HG03521 (cell line): ENCODE data around the gene ZCCHC2.

Source experiments
- ATAC-seq: cut with Tn5 transposase; IDR thresholded peaks from one replicate; pipeline ENCODE4 v1.9.1; 2021; ENCODE audit warnings: mild to moderate bottlenecking, moderate library complexity; ENCODE audit not compliant: unreplicated experiment

ZCCHC2 gene

DNA sequence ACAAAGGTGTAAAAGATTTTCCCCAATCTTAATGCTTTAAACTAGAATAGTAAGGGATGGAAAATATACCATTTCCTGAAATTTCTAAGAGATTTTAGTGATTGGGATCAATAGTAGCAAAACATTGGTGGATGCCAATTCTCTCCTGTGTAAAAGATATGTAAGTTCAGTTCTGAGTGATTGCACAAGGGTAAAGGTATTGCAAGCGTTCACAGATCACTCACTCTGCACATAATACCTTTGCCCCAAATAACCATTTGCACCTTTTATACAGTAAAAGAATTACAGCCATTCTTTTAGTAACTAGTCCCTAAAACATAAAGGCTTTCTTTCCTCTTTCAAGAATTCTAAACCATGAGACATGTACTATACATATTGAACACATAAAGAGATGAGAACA, 13.0 kb upstream of the ZCCHC2 start:
- ATAC-seq, result no peak

DNA sequence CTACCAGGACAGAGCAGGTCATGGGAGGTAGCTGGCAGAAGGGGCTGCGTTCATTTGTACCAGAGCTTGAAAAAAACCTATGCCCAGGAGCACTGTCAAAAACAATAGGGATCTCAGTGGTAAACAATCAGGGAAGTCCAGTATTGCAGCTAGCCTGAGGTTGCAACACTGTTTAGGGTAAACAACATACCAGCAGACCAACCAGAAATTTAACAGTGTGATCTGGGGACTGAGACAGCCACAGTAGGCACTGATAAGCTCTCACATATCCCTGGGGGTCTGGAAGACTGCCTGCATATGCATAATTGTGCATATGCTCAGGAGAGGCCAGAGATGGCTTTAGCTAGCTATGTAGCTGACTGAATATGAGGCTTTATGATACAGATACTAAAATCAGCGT, 12.0 kb upstream of the ZCCHC2 start:
- no peak for ATAC-seq

DNA sequence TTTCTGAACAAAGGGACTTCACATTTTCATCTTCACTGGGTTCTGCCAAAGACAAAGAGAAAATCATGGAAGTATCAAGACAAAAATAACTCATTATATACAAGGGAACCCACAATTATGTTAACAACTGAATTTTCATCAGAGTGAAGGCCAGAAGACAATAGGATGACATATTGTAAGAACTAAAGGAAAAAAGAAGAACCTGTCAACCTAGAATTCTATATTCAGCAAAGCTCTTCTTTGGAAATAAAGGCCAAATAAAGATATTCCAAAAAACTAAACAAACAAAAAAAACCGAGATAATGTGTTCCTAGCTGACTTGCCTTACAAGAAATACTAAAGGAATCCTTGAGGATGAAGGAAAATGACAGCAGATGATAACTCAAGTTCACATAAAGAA, 10.3 kb upstream of the ZCCHC2 start:
- ATAC-seq, result no peak

DNA sequence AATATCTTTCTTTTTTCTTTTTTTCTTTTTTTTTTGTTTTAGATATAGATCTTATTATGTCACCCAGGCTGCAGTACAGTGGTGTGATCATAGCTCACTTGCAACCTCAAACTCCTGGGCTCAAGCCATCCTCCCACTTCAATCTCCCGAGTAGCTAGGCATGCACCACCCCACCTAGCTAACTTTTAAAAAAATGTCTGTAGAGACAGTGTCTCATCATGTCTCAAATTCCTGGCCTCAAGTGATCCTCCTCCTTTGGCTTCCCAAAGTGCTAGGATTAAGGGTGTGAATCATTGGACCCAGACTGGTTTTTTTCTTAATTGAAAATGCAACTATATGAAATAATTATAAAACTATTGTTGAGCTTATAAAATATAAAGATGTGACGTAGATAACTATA, 9.8 kb upstream of the ZCCHC2 start:
- ATAC-seq, result no peak

DNA sequence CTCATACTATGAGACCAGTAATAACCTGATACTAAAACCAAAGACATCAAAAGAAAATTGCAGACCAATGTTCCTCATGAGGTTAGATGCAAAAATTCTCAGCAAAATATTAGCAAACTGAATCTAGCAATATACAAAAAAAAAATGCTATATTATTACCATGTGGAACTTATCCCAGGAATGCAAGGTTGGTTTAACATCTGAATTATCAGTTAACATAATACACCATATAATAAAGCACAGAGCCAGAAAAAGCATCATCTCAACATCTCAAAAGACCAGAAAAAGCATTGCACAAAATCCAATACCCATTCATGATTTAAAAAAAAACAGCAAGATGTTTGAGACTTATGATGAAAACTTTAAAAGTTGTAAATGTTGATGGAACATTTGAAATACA, 8.3 kb upstream of the ZCCHC2 start:
- ATAC-seq, result no peak

DNA sequence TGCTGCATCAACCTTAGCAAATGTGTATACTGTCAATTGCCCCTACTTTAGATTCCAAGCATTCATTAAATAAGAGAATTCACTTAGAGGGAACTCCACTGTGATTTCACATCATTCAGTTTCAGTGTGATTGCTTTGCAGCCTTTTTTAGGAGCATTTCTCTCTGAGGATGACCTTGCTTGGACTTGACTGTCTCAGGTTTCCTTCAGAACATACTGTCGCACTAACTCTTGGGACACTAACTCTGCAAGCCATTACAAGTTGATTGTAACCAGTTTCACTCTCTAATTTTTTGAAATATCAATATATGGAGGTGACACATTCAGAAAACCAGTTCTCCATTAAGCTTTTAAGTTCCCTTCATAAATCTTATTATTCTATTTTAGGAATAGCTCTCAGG, 6.6 kb upstream of the ZCCHC2 start:
- no peak for ATAC-seq

DNA sequence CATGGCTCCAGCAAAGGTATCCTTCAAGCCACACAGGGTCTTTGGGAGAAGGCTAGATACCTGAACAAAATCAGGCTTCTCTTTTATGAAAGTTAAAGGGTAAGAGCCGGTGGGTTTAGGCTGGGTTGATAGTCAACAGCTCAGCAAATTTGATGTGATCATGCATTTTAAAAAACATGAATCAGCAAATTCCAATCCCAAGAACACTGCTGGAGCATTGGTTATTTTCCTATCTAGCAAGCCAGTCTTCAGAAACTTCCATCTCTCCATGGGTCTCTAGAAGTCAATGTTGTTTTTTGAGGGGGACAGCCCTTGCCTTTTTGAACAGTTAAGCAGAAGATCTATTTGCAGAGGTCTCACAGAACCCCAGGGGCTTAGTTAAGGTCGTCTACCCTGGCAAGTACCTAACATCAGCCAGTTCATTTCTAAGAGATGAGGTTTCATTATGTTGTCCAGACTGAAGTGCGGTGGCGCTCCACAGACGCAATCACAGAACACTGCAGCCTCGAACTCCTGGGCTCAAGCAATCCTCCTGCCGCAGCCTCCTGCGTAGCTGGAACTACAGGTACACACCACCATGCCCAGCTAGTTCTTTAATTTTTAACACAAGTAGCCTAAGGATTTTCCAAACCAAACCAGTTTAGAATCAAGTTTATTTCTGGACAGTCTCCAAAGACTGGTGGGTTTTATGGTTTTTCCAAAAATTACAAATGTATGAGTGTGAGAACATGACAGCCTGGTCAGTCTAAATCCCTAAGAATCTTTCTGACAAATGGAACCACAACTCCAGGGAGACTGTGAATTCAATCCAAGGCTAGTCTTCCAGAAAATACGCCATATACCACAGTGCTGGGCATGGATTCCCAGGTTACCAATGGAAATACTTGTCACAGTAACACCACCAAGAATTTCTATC, 4.1 kb upstream of the ZCCHC2 start:
- no peak for ATAC-seq

DNA sequence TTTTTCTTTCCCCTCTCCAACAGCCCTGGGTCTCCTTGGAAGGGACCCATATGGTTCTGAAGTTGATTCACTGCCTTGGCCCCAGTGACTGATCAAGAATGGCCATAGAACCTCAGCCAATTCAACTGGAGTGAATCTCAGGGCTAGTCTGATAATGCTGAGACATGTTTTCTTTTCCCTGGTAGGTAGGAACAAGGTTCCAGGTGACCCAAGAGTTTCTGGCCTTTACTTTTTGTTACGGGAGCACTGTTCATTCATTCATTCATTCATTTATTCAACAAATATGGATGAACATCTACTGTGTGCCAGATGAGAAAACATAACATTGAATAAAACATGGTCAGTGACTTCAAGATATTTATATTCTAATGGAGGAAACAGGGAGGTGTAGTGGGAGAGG, 3.1 kb upstream of the ZCCHC2 start:
- ATAC-seq, result no peak

DNA sequence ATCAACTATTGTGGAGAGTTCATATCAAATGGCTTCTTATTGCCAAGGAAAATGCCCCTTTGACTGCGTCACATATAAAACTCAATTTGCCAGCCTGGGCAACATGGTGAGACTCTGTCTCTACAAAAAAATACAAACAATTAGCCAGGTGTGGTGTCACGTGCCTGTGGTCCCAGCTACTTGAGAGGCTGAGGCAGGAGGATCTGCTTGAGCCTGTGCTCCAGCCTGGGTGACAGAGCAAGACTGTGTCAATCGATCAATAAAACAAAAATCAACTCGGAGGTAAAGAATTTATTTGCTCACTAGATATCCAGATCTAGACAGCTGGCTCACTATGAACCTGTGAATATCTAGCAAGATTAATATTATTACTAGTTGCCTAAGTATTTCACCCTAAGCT, 1.7 kb upstream of the ZCCHC2 start:
- ATAC-seq, result no peak

DNA sequence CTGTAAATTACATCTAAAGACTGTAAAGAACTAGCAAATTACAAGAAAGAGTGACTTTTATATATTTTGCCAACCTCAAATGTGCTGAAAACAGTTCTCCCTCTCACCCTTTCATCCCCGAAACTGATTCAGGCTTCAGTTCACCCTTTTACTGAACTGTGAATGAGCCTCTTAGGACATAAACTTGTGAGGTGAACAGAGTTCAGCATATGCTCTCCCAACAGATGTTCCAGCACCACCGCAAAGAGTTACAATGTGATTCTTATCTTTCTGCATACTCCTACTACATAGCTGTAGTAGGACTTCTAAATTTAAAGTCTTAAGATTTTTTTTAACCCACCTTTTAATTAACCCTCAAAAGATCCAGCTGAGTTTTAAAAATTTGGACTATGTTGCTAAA, 1.2 kb upstream of the ZCCHC2 start:
- ATAC-seq, result no peak

DNA sequence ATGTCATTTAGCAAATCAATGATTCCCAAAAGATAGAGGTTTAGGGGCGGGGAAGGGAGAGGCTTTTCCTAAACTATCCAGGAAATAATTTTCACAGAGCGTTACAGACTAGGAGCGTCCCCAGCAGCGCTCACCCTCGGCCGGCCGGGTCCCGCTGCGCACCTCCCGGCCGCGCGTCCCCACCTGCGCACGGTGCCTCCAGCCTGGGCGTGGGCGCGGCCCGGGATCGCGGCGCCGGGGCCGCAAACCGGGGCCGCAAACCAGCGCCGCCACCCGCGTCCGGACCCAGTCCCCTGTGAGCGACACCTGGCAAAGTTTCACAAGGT, 684 bp upstream of the ZCCHC2 start:
- no peak for ATAC-seq

DNA sequence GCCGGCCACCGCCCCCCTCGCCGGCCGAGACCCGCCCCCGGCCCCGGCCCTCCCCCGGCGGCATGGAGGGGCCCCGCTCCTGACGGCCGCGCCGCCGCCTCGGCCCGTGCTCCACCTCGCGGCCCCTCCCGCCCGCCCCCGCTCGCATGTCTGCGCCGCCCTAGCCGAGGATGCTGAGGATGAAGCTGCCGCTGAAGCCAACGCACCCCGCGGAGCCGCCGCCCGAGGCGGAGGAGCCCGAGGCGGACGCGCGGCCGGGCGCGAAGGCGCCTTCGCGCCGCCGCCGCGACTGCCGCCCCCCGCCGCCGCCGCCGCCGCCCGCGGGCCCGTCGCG, 397 bp downstream of the ZCCHC2 start:
- no peak for ATAC-seq

DNA sequence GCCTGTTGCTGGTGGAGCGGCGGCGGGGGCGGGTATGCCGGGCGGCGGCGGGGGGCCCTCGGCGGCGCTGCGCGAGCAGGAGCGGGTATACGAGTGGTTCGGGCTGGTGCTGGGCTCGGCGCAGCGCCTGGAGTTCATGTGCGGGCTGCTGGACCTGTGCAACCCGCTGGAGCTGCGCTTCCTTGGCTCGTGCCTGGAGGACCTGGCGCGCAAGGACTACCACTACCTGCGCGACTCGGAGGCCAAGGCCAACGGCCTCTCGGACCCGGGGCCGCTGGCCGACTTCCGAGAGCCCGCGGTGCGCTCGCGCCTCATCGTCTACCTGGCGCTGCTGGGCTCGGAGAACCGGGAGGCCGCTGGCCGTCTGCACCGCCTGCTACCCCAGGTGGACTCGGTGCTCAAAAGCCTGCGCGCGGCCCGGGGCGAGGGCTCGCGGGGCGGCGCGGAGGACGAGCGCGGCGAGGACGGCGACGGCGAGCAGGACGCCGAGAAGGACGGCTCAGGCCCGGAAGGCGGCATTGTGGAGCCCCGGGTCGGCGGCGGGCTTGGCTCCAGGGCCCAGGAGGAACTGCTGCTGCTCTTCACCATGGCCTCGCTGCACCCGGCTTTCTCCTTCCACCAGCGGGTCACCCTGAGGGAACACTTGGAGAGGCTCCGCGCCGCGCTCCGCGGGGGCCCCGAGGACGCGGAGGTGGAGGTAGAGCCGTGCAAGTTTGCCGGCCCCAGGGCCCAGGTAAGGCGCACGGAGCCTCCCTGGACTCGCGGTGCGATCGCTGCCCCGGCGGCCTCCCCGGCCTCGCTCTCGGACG, 1.0 kb downstream of the ZCCHC2 start:
- peak; percentile 2 for ATAC-seq

DNA sequence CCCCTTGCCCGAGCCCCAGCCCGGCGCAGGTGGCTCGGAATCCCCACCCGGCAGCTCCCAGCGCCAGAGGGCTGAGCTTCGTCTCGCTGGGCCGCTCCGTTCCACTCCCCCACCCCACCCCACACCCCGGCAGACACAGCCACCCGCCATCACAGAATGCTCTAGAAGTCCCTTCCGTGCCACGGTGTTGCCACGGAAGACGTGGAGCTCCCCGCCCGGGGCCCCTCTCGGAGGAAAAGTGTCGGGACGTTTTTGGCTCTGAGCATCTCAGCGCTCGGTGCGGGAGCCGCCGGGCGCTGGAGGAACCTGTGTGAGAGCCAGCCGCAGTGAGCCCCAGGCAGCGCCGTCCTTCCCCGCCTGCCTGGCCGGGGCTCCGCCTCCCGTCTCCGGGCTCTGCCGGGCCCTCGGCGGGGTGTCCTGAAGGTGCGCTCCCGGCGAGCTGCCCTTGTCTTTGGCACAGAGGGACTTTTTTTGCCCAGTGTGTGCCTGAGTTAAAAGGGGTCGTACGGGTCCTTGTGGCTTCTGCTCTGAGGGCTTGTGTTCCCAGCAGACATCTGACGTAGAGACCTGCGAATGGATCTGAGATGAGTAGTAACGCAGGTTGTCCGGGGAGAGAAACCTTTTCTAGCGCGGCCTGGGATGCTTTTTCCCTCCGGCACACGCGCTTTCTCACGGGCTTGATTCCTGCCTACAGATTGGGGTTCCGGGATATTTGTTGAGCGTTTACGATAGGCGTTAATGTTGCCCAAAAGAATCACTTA, 1.8 kb downstream of the ZCCHC2 start:
- ATAC-seq, result no peak

DNA sequence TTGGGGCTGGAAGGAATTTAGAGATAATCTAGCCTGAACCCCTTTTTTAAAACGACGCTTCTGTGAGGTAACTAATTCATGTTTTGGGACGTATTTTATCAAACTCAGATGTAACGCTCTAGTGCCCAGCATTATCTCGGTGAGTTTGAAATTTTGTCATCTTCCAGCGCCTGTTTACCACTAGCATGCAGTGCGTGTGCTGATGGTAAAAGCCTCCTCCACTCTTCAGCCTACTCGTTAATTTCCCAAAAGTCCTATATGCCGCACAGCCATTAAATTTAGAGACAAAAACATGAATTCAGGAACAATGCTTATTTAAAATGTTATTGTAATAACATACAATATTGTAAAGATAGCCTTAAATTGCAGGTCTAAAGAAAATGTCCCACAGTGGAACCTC, 2.8 kb downstream of the ZCCHC2 start:
- no peak for ATAC-seq

DNA sequence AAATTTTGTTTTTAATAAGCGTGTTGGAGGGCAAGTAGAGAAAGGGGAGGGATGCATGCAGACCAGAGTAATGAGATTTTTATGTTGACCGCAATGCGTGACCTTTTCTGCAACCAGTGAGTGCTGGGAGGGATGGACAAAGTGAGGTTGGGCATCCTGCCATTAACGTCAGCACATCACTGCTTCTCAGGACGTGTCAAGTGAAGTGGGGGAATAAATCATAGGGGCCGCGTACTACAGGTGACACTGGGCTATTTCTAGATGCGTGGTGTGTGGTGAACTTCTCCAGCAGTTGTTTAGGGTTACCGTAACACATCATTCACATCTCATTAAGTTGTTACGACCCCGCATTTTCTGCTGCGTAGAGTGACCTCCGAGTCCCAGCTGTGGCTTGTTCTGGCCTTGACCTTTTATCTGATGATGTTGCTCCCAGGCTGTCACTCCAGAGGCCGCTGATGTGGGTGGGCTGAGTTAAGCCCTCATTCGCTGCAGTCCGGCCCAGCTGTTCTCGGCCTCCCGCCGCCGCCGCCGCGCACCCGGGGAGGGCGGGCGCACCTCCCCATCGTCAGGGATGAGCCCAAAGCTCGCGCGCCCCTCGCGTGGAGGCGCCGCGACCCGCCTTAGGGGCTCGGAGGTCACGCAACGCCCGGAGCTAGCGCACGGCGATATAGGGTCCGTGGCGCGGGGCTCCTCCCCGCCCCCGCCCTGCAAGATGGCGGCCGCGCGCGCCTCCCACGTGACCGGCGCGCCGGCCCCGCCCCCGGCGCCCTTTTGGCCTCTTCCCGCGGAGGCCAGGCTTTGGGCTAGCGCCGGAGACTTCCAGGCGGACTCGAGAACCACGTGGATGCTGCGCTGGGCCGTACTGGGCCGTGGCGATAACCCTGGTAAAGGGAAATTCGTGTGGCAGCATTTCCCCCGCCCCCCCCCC, 3.5 kb downstream of the ZCCHC2 start:
- no peak for ATAC-seq

DNA sequence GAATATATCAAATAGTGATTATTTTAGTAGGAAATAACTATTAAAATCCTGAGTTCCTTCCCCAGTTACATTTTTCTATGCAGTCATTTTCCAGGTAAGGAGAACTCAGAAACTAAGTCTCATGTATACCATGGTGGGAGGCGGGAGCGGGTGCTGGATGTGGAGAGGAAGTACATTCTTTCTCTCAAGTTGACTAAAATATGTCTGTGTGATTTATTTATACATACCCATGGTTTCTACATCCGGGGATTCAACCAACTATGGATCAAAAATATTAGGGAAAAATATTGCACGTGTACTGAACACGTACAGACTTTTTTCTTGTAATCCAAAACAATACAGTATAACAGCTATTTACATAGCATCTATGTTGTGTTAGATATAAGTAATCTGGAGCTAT, 6.8 kb downstream of the ZCCHC2 start:
- ATAC-seq, result no peak

DNA sequence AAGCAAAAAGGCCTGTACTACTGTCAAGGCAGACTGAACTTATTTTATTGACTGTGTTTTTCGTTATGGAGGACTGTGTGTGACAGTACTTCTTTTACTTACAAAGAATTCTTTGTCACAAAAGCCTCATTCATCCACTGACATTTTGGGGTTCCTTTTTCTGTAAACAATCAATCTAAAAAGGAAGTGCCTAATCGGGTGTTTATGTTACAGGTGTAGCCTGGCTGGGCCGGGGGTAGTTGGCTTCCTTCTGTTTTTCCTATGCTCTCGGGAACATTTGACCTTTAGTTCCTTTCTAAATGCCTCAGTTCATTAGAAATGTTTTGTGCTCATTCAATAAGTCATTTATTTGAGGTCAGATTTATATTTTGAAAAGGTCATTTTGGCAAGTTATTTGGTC, 8.3 kb downstream of the ZCCHC2 start:
- no peak for ATAC-seq

DNA sequence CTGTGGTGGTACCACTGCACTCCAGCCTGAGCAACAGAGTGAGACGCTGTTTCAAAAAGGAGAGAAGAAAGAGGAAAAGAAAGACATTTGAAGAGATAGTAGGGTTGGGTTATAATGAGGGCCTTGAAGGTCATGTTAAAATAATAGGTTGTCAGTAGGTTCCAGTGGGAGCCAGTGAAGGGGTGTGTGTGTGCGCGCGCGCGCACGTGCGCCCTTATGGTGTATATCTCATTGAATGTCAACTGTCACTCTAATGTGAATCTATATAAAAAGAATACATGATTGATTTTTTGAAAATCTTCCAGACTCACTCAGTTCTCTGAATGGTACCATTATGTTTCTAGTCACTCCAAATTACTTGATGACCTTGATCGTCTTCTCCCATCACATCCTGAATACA, 9.1 kb downstream of the ZCCHC2 start:
- ATAC-seq, result no peak

DNA sequence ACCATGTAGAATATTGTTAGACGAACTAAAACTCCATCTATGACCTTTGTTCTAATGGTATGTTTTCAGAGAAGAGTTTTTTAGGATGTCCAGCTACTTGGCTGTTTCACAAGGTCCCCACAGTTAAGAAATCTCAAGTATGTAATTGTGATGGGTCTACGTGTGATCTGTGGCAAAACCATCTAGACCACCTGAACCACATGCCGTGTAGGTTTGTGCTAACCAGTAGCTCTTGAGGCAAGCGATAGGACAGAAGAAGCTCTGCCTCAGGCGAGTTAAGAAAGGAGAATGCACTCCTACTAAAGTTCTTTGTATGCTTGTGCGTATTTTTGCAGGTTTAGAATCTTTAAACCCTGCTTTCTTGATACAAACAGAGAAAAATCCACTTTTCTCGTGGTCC, 13.2 kb downstream of the ZCCHC2 start:
- no peak for ATAC-seq
